Ishikawa (cell line): ENCODE results near the gene CEMP1.
"Not testable (repeated sequence)": the region's sequence is repeated elsewhere in the genome, so short reads cannot be mapped to it uniquely, and the experiment has no call there.

Source experiments
- CEBPB ChIP-seq: IDR thresholded peaks from 2 replicates; pipeline ENCODE4 v1.6.1; 2012
- EP300 ChIP-seq: IDR thresholded peaks from 2 replicates; pipeline ENCODE4 v1.6.1; 2012; ENCODE audit warnings: borderline replicate concordance
- FOXM1 ChIP-seq: IDR thresholded peaks from 2 replicates; pipeline ENCODE4 v1.6.1; 2012; ENCODE audit warnings: low read depth, borderline replicate concordance
- MAX ChIP-seq: IDR thresholded peaks from 2 replicates; pipeline ENCODE4 v1.6.1; 2012
- RAD21 ChIP-seq: IDR thresholded peaks from 2 replicates; pipeline ENCODE4 v1.6.1; 2012; ENCODE audit warnings: low read depth
- TAF1 ChIP-seq: IDR thresholded peaks from 2 replicates; pipeline ENCODE4 v1.6.1; 2012; ENCODE audit warnings: low read depth, mild to moderate bottlenecking
- TEAD4 ChIP-seq: IDR thresholded peaks from 2 replicates; pipeline ENCODE4 v1.6.1; 2012
- USF1 ChIP-seq: IDR thresholded peaks from 2 replicates; pipeline ENCODE4 v1.6.1; 2012

DNA sequence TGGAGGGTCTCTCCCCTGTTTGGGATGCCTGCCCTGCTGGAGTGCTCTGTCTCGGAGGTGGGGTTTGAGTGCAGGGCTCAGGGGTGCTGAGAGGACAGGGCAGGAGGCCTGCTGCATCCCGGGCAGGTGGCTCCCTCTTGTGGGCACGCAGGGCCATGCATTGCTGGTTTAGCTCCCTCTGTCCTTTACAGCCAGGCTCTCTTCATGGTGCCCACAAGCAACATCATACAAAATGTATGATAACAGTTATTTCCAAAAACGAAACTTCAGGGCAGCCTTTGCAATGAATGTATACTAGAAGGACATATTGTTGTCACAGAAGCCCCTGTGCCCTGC, 29.6 kb upstream of the CEMP1 start:
- not testable (repeated sequence) for TF ChIP-seq CEBPB, EP300, MAX, FOXM1, USF1, TAF1, TEAD4
- peak; percentile 34; the same call in 1 of the 2 replicates for TF ChIP-seq RAD21
